CD4-positive, alpha-beta T cell treated with Interleukin-17A for 1 hour (primary cell): ENCODE results near the gene CCDC127.
"Not testable (repeated sequence)": the region's sequence is repeated elsewhere in the genome, so short reads cannot be mapped to it uniquely, and the experiment has no call there.

Source experiments
- DNase-seq: peaks from one replicate; pipeline ENCODE4 v3.0.0-alpha.2; 2020

Gene CCDC127, protein sequence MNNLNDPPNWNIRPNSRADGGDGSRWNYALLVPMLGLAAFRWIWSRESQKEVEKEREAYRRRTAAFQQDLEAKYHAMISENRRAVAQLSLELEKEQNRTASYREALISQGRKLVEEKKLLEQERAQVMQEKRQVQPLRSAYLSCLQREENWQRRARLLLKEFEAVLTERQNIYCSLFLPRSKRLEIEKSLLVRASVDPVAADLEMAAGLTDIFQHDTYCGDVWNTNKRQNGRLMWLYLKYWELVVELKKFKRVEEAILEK

DNA sequence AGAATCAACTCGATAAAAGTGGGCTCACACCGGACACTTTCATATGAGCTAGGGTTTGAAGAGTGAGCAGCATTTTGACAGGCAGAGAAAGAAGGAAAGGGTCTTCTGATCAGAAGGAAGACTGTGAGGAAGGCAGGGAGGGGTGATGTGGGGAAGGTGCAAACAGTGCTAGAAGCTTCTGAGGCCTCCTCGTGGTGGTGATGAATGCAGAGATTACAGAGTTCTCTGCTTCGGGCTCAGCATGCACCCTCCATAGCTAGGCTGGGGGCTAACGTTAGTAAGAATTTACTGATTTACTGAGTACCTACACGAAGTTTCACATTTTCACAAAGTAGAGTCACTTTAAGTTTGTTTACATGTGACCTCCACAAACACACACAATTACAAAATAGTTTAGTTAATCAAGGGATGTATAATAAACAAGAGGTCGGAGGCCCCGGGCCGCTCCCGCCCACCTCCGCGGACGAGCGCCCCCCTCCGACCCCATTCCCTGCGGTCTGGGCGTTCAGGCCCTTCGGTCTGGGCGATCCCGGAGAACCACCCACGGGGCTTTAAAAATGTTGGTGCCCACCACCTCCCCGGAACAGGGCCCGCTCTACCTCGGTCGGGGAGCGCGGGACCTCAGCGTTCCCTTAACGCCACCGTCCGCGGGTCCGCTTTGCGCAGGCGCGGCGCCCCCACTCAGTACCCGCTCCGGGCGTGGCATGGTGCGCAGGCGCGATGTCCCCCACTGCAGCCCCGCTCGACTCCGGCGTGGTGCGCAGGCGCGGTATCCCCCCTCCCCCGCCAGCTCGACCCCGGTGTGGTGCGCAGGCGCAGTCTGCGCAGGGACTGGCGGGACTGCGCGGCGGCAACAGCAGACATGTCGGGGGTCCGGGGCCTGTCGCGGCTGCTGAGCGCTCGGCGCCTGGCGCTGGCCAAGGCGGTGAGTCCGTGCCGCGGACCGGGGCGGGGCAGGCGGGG lies at the start of gene CCDC127, which contains the start of gene SDHA:
TSS of gene CCDC127 (minus strand) at position 660 of the 963 bp plus-strand sequence. CDS start 1,304 bp downstream, outside the sequence.
TSS of gene SDHA (plus strand) at position 827 of the 963 bp plus-strand sequence. CDS start at position 863, 36 bp downstream.
- DNase-seq, result peak; percentile 97

DNA sequence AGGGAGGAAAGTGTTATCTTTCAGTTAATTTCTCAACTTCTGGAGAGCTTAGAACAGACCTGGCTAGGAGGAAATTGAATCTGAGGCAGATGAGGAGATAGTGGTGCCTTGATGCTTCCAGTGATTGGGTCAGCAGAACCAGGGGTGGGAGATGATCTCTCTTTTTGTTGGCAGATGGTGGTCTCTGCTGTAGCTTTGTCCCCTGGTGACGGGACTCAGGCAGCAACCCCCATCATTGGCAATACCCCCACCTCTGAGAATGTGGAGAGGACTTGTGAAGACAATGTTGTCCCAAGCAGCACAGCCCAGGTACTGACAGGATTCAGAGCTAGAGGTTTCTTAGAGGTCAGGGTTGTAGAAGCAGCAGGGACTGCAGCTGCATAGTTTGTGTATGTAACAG lies 49.8 kb upstream of the CCDC127 start:
- no peak for DNase-seq

DNA sequence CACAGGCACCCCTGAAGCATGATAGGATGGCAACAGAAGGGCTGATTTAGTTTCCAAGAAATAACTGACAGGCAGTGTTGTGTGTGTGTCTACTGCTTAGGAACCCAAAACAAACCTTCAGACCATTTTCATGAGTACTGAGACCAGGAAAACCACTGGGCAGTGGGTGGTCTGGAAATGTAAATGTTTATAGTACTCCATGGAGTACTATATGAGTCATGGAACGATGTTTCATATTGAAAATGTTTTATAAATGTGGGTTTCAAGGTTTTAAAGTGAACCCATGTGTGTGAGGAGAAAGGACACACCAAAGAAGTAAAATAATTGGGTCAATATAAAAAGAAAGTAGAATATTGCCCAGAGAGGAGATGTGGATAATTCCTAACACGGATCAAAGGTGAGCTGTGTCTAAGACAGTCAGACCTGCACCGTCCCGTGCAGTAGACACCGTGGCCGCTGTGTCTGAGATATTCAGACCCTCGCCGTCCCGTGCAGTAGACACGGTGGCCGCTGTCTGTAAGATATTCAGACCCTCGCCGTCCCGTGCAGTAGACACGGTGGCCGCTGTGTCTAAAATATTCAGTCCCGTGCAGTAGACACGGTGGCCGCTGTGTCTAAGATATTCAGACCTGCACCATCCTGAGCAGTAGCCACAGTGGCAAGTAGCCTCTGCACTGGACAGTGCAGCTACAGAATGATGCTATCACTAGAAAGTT lies 48.5 kb upstream of the CCDC127 start:
- not testable (repeated sequence) for DNase-seq

DNA sequence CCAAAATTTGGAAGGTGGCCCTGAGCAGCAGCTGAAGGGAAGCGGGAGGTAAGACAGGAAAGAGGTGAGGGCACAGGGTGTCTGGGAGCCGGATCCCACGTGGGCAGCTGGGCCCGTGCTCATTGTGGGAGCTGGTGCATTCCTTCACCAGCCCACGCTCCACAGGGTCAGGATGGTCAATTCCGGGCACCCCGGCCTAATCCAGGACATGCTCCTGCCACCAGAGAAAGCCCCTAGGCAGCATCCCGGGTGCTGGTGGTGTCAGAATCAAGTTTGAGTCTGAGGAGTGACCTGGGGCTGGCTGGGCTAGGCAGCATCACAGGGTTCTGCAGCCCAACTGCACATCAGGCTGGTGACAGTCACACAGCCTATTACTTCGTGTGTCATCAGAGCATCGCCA lies 46.4 kb upstream of the CCDC127 start:
- DNase-seq, result no peak

DNA sequence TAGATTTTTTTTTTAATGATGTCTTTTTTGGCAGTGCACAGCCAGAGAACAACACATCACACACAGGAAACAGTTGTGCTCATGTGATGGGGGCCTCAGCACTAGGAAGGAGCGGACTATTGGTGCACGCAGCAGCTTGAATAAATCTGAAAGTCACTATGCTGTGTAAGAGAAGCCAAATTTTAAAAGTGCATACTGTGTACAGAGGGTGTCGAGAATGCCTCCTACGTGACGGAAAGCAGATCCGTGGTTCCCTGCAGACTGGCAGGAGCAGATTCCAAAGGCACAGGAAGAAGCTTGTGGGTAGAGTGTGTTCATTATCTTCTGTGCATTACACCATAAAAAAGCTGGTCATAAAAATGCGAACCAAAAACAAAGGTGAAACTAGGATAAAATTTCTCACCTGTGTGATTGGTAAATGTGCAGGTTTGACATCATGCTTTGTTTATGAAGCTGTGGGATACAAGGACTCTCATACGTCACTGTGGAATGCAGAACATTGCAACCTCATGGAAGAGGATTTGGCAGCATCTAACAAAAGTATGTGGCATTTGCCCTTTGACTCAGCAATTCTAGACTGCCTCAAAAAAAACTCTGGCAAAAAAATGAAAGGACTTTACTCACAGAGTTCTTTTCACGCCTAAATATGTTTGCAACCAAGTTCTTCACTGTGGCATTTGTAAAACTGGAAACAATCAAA lies 45.5 kb upstream of the CCDC127 start:
- not testable (repeated sequence) for DNase-seq

DNA sequence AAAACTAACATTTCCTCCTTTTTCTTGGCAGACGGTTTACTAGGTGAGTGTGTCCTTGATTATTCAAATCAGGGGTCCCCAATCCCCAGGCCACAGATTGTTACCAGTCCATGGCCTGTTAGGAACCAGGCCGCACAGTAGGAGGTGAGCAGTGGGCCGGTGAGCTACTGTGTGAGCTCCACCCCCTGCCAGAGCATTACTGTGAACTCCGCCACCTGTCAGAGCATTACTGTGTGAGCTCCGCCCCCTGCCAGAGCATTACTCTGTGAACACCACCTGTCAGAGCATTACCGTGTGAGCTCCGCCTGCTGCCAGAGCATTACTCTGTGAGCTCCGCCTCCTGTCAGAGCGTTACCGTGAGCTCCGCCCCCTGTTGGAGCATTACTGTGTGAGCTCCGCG lies 39.2 kb upstream of the CCDC127 start:
- DNase-seq, result no peak

DNA sequence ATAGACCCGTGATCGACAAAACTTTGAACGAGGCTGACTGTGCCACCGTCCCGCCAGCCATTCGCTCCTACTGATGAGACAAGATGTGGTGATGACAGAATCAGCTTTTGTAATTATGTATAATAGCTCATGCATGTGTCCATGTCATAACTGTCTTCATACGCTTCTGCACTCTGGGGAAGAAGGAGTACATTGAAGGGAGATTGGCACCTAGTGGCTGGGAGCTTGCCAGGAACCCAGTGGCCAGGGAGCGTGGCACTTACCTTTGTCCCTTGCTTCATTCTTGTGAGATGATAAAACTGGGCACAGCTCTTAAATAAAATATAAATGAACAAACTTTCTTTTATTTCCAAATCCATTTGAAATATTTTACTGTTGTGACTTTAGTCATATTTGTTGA lies 38.4 kb upstream of the CCDC127 start:
- DNase-seq, result not testable (repeated sequence)

DNA sequence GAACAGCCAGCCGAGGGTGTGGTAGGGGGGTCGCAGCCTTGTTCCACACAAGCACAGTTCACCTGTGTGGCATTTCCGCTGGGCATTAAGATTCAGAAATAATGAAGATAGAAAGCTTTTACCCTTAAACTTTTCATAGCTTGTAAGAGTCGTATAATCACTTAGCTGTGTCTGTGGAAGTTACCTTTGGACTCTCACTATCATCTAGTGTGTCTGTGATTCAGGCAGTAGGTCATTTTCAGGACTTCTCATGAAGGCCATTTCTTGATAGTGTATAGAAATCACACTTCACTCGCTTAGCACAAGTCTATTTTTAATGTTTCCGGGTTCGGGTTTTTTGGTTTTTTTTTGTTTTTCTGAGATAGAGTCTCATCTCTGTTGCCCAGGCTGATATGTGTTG lies 37.2 kb upstream of the CCDC127 start:
- DNase-seq, result not testable (repeated sequence)

DNA sequence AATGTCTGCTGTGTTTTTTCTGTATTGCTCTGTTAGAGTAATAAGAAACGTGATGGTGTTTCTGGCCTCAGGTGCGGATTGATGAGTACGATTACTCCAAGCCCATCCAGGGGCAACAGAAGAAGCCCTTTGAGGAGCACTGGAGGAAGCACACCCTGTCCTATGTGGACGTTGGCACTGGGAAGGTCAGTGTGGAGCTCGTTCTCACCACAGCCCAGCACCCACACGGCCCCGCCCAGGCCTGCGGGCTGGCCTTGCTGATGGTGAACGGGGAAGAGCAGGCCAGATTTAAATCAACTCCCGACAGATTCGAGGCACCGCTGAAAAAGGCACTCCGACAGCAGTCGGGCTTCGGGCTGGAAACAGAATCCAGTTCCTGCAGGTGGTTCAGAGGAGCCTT lies 36.4 kb upstream of the CCDC127 start:
- not testable (repeated sequence) for DNase-seq

DNA sequence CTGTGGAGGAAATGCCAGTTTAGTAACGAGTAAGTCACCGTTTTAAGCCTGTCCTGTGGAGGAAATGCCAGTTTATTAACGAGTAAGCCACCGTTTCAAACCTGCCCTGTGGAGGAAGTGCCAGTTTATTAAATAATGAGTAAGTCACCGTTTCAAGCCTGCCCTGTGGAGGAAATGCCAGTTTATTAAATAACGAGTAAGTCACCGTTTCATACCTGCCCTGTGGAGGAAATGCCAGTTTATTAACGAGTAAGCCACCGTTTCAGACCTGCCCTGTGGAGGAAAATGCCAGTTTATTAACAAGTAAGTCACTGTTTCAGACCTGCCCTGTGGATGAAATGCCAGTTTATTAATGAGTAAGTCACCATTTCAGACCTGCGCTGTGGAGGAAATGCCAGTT lies 34.6 kb upstream of the CCDC127 start:
- peak; percentile 17 for DNase-seq

DNA sequence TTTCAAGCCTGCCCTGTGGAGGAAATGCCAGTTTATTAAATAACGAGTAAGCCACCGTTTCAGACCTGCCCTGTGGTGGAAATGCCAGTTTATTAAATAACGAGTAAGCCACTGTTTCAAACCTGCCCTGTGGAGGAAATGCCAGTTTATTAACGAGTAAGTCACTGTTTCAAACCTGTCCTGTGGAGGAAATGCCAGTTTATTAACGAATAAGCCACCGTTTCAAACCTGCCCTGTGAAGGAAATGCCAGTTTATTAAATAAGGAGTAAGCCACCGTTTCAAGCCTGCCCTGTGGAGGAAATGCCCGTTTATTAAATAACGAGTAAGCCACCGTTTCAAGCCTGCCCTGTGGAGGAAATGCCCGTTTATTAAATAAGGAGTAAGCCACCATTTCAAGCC lies 34.0 kb upstream of the CCDC127 start:
- not testable (repeated sequence) for DNase-seq

DNA sequence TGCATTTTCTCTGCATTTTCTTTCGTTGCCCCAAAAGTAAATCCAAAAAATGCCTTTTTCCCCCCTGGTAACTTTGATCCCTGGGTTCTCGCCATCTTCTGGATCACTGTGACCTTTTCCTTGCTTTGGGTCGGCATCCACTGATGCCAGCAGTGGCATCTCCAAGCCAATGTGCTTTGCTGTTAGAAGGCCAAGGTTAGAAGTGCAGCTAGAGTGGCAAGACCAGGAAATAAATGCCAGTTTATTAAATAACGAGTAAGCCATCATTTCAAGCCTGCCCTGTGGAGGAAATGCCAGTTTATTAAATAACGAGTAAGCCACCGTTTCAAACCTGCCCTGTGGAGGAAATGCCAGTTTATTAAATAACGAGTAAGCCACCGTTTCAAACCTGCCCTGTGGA lies 33.6 kb upstream of the CCDC127 start:
- not testable (repeated sequence) for DNase-seq

DNA sequence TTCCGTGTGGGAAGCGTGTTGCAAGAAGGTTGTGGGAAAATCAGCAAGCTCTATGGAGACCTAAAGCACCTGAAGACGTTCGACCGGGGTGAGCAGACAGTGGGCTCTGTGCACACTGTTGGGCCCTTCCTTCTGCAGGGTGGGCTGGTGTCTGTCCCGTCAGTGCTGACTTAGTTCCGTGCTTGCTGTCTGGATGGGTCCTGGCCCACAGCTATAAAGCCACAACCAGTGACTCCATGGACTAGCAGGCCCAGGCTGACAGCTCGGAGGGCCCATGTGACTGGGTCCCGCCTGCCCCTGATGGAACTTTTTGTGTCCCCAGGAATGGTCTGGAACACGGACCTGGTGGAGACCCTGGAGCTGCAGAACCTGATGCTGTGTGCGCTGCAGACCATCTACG lies 33.1 kb upstream of the CCDC127 start:
- not testable (repeated sequence) for DNase-seq

DNA sequence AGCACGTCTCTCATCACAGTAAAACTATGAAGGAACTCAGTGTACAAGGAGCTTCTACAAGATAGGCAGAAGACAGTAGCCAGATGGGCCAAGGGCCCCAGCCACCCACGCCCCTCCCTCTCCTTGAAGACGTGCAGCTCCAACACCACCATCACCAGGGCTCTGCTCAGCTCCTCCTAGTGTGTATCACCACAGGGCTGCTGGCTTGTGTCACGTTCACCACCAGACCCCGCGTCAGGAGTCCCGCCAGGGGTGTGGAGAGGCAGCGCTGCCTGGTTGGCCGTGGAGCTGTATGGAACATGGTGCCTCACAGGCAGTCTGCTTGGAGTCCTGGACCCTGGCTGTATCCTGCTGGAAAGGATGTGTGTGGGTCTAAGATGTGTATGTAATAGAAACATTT lies 32.4 kb upstream of the CCDC127 start:
- DNase-seq, result not testable (repeated sequence)

DNA sequence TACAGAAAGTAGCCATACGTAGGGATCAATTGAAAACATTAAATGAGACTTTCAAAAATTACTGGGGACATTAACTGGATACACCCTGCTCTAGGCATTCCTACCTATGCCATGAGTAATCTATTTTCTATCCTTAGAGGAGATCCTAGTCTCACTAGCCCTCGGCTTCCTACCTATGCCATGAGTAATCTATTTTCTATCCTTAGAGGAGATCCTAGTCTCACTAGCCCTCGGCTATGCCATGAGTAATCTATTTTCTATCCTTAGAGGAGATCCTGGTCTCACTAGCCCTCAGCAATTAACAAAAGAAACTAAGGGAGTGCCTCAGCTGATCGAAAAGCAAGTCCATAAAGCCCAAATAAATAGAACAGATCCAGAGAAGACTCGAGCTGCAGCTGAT lies 27.8 kb upstream of the CCDC127 start:
- DNase-seq, result not testable (repeated sequence)

DNA sequence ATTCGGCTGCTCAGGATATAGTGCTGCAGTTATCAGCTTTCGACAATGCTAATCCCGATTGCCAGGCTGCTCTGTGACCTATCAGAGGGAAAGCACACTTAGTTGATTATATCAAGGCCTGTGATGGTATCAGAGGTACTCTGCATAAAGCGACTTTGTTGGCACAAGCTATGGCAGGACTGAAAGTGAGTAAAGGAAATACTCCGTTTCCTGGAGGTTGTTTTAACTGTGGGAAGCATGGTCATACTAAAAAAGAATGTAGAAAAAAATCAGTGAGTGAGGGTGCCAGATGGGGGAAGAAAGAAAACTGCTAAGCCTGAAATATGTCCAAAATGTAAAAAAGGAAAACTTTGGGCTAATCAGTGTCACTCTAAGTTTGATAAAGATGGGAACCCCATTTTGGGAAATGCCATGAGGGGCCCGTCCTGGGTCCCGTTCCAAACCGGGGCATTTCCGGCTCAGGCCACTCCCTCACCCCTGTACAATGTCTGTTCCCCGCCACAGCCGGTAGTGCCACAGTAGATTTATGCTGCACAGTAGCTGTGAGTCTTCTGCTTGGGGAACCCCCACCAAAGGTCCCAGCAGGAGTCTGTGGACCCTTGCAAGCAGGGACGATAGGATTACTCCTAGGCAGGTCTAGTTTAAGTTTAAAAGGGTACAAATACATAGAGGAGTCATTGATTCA lies 25.9 kb upstream of the CCDC127 start:
- DNase-seq, result not testable (repeated sequence)

DNA sequence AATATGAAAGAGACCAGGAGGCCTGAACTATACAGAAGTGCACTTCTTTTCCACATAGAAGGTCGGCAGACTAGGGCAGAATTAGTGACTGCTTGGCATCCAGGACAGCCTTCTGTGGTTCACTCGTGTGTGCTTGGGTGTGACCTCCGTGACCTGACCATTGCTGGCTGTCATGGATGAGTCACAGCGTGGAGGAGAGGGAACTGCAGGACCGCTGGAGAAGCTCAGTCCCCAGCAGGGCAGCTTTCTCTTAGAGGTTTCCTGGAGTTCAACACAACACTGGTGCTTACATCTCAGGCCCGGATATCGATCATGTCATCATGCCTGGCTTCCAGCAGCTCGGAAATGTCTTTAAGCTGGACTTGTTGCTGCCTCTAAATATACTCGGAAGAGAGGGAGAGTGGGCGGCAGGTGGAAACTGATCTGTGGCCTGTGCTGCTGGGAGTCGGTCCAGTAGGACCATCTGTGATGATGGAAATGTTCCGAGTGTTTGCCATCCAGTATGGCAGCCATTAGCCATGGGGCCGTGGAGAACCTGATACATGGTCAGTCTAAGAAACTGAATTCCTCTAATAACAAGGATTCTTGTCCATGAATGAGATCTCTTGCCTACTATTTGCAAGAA lies 23.2 kb upstream of the CCDC127 start:
- not testable (repeated sequence) for DNase-seq

DNA sequence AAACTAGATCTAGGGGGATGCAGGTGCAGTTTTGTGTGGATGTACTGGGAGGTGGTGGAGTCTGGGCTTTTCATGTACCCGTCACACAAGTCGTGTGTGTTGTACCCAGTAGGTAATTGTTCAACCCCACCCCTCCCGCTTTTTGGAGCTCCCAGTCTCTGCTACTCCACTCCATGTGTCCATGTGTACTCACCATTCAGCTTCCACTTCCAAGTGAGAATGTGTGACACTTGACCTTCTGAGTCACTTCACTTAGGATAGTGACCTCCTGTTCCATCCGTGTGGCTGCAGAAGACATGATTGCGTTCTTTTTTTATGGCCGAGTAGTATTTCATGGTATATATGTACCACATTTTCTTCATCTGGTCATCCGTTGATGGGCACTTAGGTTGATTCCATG lies 22.6 kb upstream of the CCDC127 start:
- DNase-seq, result not testable (repeated sequence)

DNA sequence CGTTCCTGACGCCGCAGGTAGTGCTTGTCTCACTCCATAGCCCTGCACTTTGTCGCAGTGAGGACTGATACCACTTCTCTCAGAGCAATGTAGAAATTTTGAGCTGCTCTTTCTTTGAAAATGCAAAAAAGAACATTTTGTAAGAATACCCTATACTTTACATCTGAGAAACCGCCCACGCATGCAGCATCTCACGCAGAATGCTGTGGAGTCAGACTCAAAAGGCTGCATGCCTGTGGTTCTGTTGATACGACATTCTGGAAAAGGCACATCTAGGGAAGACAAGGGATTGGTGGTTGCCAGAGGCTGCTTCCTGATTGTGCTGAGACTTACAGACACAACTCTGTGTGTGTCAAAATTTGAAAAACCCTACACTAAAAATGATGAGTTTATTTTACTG lies 20.0 kb upstream of the CCDC127 start:
- not testable (repeated sequence) for DNase-seq

DNA sequence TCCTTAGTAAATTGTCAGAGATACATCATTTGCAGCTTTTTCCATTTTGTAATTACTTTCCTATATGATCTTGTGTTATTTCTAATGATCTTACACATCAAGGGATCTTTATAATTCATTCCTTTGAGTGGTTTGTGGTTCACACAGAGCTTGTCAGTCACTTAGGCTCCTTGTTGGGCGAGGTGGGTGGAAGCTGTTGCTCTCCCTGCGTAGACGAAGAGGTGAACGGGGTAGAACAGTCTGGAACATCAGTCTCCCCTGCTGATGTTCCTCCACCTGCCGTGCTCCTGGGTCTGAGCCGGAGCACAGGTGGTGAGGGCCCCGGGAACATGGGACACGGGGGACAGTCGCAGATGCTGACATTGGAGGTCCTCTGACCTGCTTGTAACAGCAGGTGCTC lies 17.6 kb upstream of the CCDC127 start:
- DNase-seq, result not testable (repeated sequence)

DNA sequence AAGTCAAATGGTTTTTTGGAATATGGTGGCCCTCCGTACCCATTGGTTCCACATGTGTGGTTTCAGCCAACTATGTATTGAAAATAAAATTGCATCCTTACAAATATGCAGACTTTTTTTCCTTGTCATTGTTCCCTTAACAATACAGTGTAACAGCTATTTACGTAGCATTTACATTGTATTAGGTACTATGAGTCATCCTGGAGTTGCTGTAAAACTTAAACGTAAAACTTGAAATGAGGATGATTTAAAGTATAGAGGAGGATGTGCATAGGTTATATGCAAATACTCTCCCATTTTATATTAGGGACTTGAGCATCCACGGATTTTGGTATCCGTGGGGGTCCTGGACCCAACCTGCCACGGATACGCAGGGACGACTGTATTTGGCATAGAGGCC lies 16.5 kb upstream of the CCDC127 start:
- DNase-seq, result no peak
